WI38 (cell line): ENCODE results near the gene OTOGL.

Experiments
- H3K4me3 ChIP-seq: 2 replicates; pipeline ENCODE4 v1.5.1; 2011; ENCODE audit warnings: low read depth, mild to moderate bottlenecking, control low read depth, low read length
- TF ChIP-seq, protein P1 (sequence below): IDR thresholded peaks from 2 replicates; pipeline ENCODE4 v1.5.1; 2012; ENCODE audit warnings: low read depth, mild to moderate bottlenecking, control low read depth, low read length

The OTOGL gene

DNA sequence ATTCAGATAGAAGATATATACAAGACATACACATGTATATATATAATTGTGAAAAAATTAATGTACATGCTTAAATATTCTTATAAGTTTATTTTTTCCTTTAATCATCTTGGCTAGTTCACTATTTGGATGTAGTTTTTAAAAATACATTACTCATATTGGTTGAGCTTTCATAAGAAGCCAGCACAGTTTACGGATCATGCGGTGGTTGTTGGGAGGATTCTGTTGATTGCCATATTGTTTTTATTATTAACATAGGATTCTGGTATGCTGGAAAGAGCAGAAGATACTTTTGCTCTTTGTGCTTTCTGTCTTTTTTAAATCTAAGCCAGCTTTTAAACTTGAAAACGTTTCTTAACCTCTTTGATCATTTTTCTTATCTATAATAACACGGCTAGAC lies 163.4 kb downstream of the OTOGL start:
- no peak overlapping the region for H3K4me3 ChIP-seq
- TF ChIP-seq, protein P1, sequence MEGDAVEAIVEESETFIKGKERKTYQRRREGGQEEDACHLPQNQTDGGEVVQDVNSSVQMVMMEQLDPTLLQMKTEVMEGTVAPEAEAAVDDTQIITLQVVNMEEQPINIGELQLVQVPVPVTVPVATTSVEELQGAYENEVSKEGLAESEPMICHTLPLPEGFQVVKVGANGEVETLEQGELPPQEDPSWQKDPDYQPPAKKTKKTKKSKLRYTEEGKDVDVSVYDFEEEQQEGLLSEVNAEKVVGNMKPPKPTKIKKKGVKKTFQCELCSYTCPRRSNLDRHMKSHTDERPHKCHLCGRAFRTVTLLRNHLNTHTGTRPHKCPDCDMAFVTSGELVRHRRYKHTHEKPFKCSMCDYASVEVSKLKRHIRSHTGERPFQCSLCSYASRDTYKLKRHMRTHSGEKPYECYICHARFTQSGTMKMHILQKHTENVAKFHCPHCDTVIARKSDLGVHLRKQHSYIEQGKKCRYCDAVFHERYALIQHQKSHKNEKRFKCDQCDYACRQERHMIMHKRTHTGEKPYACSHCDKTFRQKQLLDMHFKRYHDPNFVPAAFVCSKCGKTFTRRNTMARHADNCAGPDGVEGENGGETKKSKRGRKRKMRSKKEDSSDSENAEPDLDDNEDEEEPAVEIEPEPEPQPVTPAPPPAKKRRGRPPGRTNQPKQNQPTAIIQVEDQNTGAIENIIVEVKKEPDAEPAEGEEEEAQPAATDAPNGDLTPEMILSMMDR, result no peak

DNA sequence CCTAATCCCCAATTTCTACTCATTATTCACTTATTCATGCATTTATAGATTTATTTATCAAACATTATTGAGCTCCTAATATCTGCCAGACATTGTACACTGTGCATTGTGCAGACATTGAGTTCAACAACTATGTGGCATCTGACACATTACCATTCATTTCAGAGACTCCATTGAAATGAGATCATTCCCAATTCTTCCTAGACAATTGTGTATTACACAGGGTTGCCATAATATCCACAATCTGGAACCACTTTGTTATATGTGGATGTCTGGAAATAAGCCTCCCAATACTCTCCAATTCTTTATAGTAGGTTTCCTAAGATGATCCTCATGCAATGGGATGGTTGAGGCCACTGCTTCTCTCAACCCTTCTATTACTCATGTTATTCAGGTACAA lies 165.0 kb downstream of the OTOGL start:
- no peak overlapping the region for H3K4me3 ChIP-seq
- TF ChIP-seq, protein P1, result no peak

GRCh38 chr12:80264891-80265290 lies 165.6 kb downstream of the OTOGL start:
- TF ChIP-seq, protein P1, result no peak
- H3K4me3 ChIP-seq, result no peak overlapping the region

GRCh38 chr12:80268924-80269749 lies 169.8 kb downstream of the OTOGL start:
- TF ChIP-seq, protein P1, result no peak

GRCh38 chr12:80269803-80270552 lies 170.6 kb downstream of the OTOGL start:
- no peak overlapping the region for H3K4me3 ChIP-seq
- TF ChIP-seq, protein P1, result peak; percentile 31

More at GRCh38 chr12:80268924-80269749, 169.8 kb downstream of the OTOGL start:
- no peak overlapping the region for H3K4me3 ChIP-seq

- TF ChIP-seq, protein P1, result no peak
- H3K4me3 ChIP-seq, result no peak overlapping the region
Observed at GRCh38 chr12:80271780-80272179, 172.4 kb downstream of the OTOGL start.
